ENCODE data around the gene HSD11B1.

HSD11B1 gene

GRCh38 chr1:209742409-209743144 lies 37.9 kb downstream of the HSD11B1 start:
- Mint-ChIP-seq H3K4me1 (ENCODE audit: low read depth in 2 of 2) (peaks cover 8 to 10% of the 10 kb centered on the region in 2 donors), H3K27ac (no peak overlapping the region), H3K27me3 (peaks cover 0 to under 1% of the 10 kb centered on the region in 2 donors), H3K36me3 (ENCODE audit: insufficient read depth) (peaks cover 4% of the 10 kb centered on the region), H3K4me3 (no peak overlapping the region), H3K9me3 (no peaks in the 10 kb centered on the region)
- DNase-seq (no peak), ATAC-seq (replicated peaks) (no peak)

GRCh38 chr1:209743145-209743482 lies 38.5 kb downstream of the HSD11B1 start:
- Mint-ChIP-seq H3K9me3 (no peaks in the 10 kb centered on the region), H3K4me1 (ENCODE audit: low read depth in 2 of 2) (peaks cover 13 to 14% of the 10 kb centered on the region in 2 donors), H3K27ac (no peak overlapping the region), H3K27me3 (no peaks in the 10 kb centered on the region), H3K4me3 (no peak overlapping the region), H3K36me3 (ENCODE audit: insufficient read depth) (peaks cover 4% of the 10 kb centered on the region)
- ATAC-seq (replicated peaks) (no peak), DNase-seq (no peak)

- H3K4me1 Mint-ChIP-seq (ENCODE audit: low read depth in 2 of 2), result peaks cover 34 to 41% of the 10 kb centered on the region in 2 donors
- H3K4me3 Mint-ChIP-seq, result no peak overlapping the region
- H3K27ac Mint-ChIP-seq, result no peak overlapping the region
- H3K36me3 Mint-ChIP-seq (ENCODE audit: insufficient read depth), result no peaks in the 10 kb centered on the region
- ATAC-seq (replicated peaks), result no peak
- H3K27me3 Mint-ChIP-seq, result no peaks in the 10 kb centered on the region
- H3K9me3 Mint-ChIP-seq, result no peaks in the 10 kb centered on the region
- no peak for DNase-seq
Observed at GRCh38 chr1:209746451-209747165, 42.0 kb downstream of the HSD11B1 start.

- H3K27me3 Mint-ChIP-seq, result no peaks in the 10 kb centered on the region
- peaks cover 42 to 49% of the 10 kb centered on the region in 2 donors for H3K4me1 Mint-ChIP-seq (ENCODE audit: low read depth in 2 of 2)
- ATAC-seq (replicated peaks), result peak; percentile 93
- peak; percentile 79 to 86 (median 86) for DNase-seq
- peak overlapping the region; percentile 75 to 79 for H3K4me3 Mint-ChIP-seq
- no peaks in the 10 kb centered on the region for H3K36me3 Mint-ChIP-seq (ENCODE audit: insufficient read depth)
- no peaks in the 10 kb centered on the region for H3K9me3 Mint-ChIP-seq
- H3K27ac Mint-ChIP-seq, result peak overlapping the region; percentile 83
Observed at GRCh38 chr1:209747580-209748262, 43.1 kb downstream of the HSD11B1 start.

- H3K9me3 Mint-ChIP-seq, result no peaks in the 10 kb centered on the region
- no peak for DNase-seq
- no peaks in the 10 kb centered on the region for H3K36me3 Mint-ChIP-seq (ENCODE audit: insufficient read depth)
- H3K27ac Mint-ChIP-seq, result peak overlapping the region; percentile 83
- ATAC-seq (replicated peaks), result no peak
- H3K4me3 Mint-ChIP-seq, result peak overlapping the region; percentile 75 to 79
- H3K4me1 Mint-ChIP-seq (ENCODE audit: low read depth in 2 of 2), result peaks cover 39 to 49% of the 10 kb centered on the region in 2 donors
- no peaks in the 10 kb centered on the region for H3K27me3 Mint-ChIP-seq
Observed at GRCh38 chr1:209748620-209749019, 44.0 kb downstream of the HSD11B1 start.

GRCh38 chr1:209749205-209749604 lies 44.6 kb downstream of the HSD11B1 start:
- Mint-ChIP-seq H3K9me3 (no peaks in the 10 kb centered on the region), H3K27ac (peak overlapping the region; percentile 46 to 77), H3K27me3 (no peaks in the 10 kb centered on the region), H3K36me3 (ENCODE audit: insufficient read depth) (no peaks in the 10 kb centered on the region), H3K4me3 (peak overlapping the region; percentile 53 to 57), H3K4me1 (ENCODE audit: low read depth in 2 of 2) (peaks cover 39 to 54% of the 10 kb centered on the region in 2 donors)
- DNase-seq (no peak), ATAC-seq (replicated peaks) (no peak)

GRCh38 chr1:209749670-209750323 lies 45.2 kb downstream of the HSD11B1 start:
- Mint-ChIP-seq H3K36me3 (ENCODE audit: insufficient read depth) (no peaks in the 10 kb centered on the region), H3K27me3 (no peaks in the 10 kb centered on the region), H3K9me3 (no peaks in the 10 kb centered on the region), H3K4me1 (ENCODE audit: low read depth in 2 of 2) (peaks cover 39 to 56% of the 10 kb centered on the region in 2 donors), H3K27ac (peak overlapping the region; percentile 46 to 89), H3K4me3 (peak overlapping the region; percentile 53 to 57)
- DNase-seq, result no peak
- no peak for ATAC-seq (replicated peaks)

GRCh38 chr1:209751627-209752231 lies 47.1 kb downstream of the HSD11B1 start:
- Mint-ChIP-seq H3K4me1 (ENCODE audit: low read depth in 2 of 2) (peaks cover 58 to 74% of the 10 kb centered on the region in 2 donors), H3K27me3 (no peaks in the 10 kb centered on the region), H3K9me3 (no peaks in the 10 kb centered on the region), H3K4me3 (peak overlapping the region; percentile 50 to 62), H3K36me3 (ENCODE audit: insufficient read depth) (peaks cover 11% of the 10 kb centered on the region), H3K27ac (peak overlapping the region; percentile 82 to 89)
- DNase-seq (no peak), ATAC-seq (replicated peaks) (no peak)

- Mint-ChIP-seq H3K4me1 (ENCODE audit: low read depth in 2 of 2) (peaks cover 56 to 70% of the 10 kb centered on the region in 2 donors), H3K27me3 (no peaks in the 10 kb centered on the region), H3K36me3 (ENCODE audit: insufficient read depth) (peaks cover 11% of the 10 kb centered on the region), H3K9me3 (no peaks in the 10 kb centered on the region), H3K27ac (peak overlapping the region in 1 of 2 donors; percentile 69), H3K4me3 (no peak overlapping the region)
- no peak for ATAC-seq (replicated peaks)
- no peak for DNase-seq
Observed at GRCh38 chr1:209752890-209753289, 48.2 kb downstream of the HSD11B1 start.

- peaks cover 68 to 74% of the 10 kb centered on the region in 2 donors for H3K4me1 Mint-ChIP-seq (ENCODE audit: low read depth in 2 of 2)
- H3K9me3 Mint-ChIP-seq, result no peaks in the 10 kb centered on the region
- peak overlapping the region; percentile 92 to 97 for H3K4me3 Mint-ChIP-seq
- H3K27me3 Mint-ChIP-seq, result no peaks in the 10 kb centered on the region
- peaks cover 32% of the 10 kb centered on the region for H3K36me3 Mint-ChIP-seq (ENCODE audit: insufficient read depth)
- no peak for ATAC-seq (replicated peaks)
- H3K27ac Mint-ChIP-seq, result peak overlapping the region; percentile 93 to 94
- DNase-seq, result no peak
Observed at GRCh38 chr1:209755256-209755655, 50.6 kb downstream of the HSD11B1 start.

- Mint-ChIP-seq H3K27me3 (no peaks in the 10 kb centered on the region), H3K9me3 (no peaks in the 10 kb centered on the region), H3K4me3 (peak within 1 kb of the TSS; percentile 92 to 97), H3K36me3 (ENCODE audit: insufficient read depth) (peaks cover 40% of the 10 kb centered on the region), H3K4me1 (ENCODE audit: low read depth in 2 of 2) (peaks cover 68 to 74% of the 10 kb centered on the region in 2 donors), H3K27ac (peak within 1 kb of the TSS; percentile 93 to 94)
- peak; percentile 63 to 71 (median 65) for DNase-seq
- peak; percentile 91 for ATAC-seq (replicated peaks)
Observed at GRCh38 chr1:209755926-209756614, 51.4 kb downstream of the HSD11B1 start, which contains the start of gene TRAF3IP3. Gene TRAF3IP3, plus strand, starts transcription at chr1:209756053. Its CDS starts 3,987 bp downstream, at chr1:209760040.

Data from effector memory CD8-positive, alpha-beta T cell (primary cell).